GM12892 (cell line): ENCODE results near the gene TRAF3.

Source experiments
- POLR2A ChIP-seq: IDR thresholded peaks from 2 replicates; pipeline ENCODE4 v1.6.1; 2011; ENCODE audit warnings: low read depth, low read length, control low read depth
- POLR2AphosphoS5 ChIP-seq: IDR thresholded peaks from 2 replicates; pipeline ENCODE4 v1.6.1; 2011; ENCODE audit warnings: low read depth, low read length, control low read depth

DNA sequence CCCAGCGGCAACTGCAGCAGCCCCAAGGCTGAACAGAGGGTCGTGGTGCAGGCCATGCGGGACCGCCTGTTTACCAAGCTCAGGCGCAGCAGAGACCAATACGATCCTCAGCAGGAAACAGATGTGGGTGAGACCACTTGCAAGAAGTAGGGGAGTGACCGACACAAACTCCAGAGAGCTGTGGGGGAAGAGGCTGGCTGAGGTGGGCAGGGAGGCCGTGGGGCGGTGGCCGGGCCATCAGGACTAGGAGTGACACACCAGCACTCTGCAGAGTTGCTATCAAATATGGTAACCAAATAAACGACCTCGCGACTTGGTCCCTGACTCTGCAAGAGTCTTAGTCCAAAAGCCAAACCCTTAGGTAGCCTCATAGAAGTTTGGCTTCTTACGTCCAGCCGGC, 175.9 kb downstream of the TRAF3 start:
- TF ChIP-seq POLR2AphosphoS5: no peak
- TF ChIP-seq POLR2A: no peak
